ENCODE measurements around the gene PDE8A.

Gene PDE8A

DNA sequence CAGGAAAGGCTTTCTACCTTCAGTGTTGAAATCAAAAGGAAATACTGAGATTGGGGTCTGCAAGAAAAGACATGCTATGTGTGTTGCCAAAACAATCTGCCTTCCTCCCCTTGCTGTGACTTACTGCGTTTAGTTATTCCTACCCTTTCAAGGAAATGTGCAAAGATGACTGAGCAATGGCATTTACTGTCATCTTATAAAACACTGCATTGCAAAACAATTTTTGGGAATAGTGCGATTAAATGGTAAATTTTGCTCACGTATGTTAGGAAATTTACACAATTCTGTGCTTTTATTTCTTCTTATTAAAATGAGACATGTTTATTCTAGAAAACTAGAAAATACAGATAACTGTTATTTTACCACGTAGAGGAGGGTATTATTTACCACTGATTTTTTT lies 45.8 kb downstream of the PDE8A start:
- Histone ChIP-seq H3K4me2 (ENCODE audit: low read depth, low read length, poor library complexity, severe bottlenecking) (no peak overlapping the region), H3K9me2 (replicated peaks; ENCODE audit: insufficient read depth, low read length) (no peaks in the 10 kb centered on the region), H3K79me2 (ENCODE audit: insufficient read depth, low read length) (no peaks in the 10 kb centered on the region), H2AFZ (ENCODE audit: low read depth, low read length, severe bottlenecking) (no peak overlapping the region), H3K36me3 (ENCODE audit: low read length) (no peaks in the 10 kb centered on the region), H3K27ac (ENCODE audit: low read depth, low read length) (no peak overlapping the region), H4K20me1 (ENCODE audit: low read depth, low read length) (no peaks in the 10 kb centered on the region), H3K27me3 (ENCODE audit: low read length) (no peaks in the 10 kb centered on the region), H3K9me3 (ENCODE audit: insufficient read depth, low read length) (no peaks in the 10 kb centered on the region), H3K9ac (ENCODE audit: low read length) (no peak overlapping the region), H3K4me3 (ENCODE audit: insufficient read depth, low read length, poor library complexity, severe bottlenecking) (no peak overlapping the region), H3F3A (ENCODE audit: insufficient read depth) (no peaks in the 10 kb centered on the region)
- TF ChIP-seq CTCF (IDR thresholded peaks at IDR 0.05; ENCODE audit: insufficient read depth, low read length, poor library complexity, severe bottlenecking) (no peak), EZH2phosphoT487 (conservative IDR thresholded peaks at IDR 0.05; ENCODE audit: low read length) (no peak)

- H3K4me3 ChIP-seq (ENCODE audit: insufficient read depth, low read length, poor library complexity, severe bottlenecking) = no peak overlapping the region
- H2AFZ ChIP-seq (ENCODE audit: low read depth, low read length, severe bottlenecking) = no peak overlapping the region
- no peaks in the 10 kb centered on the region for H4K20me1 ChIP-seq (ENCODE audit: low read depth, low read length)
- H3K36me3 ChIP-seq (ENCODE audit: low read length) = no peaks in the 10 kb centered on the region
- H3K9me3 ChIP-seq (ENCODE audit: insufficient read depth, low read length) = no peaks in the 10 kb centered on the region
- no peak overlapping the region for H3K27ac ChIP-seq (ENCODE audit: low read depth, low read length)
- no peaks in the 10 kb centered on the region for H3K79me2 ChIP-seq (ENCODE audit: insufficient read depth, low read length)
- H3K4me2 ChIP-seq (ENCODE audit: low read depth, low read length, poor library complexity, severe bottlenecking) = no peak overlapping the region
- no peaks in the 10 kb centered on the region for H3K9me2 ChIP-seq (replicated peaks; ENCODE audit: insufficient read depth, low read length)
- TF ChIP-seq CTCF (IDR thresholded peaks at IDR 0.05; ENCODE audit: insufficient read depth, low read length, poor library complexity, severe bottlenecking) (no peak), EZH2phosphoT487 (conservative IDR thresholded peaks at IDR 0.05; ENCODE audit: low read length) (no peak)
- H3F3A ChIP-seq (ENCODE audit: insufficient read depth) = no peaks in the 10 kb centered on the region
- no peak overlapping the region for H3K9ac ChIP-seq (ENCODE audit: low read length)
- H3K27me3 ChIP-seq (ENCODE audit: low read length) = no peaks in the 10 kb centered on the region
Measured at GRCh38 chr15:85028416-85028815, 46.8 kb downstream of the PDE8A start.

DNA sequence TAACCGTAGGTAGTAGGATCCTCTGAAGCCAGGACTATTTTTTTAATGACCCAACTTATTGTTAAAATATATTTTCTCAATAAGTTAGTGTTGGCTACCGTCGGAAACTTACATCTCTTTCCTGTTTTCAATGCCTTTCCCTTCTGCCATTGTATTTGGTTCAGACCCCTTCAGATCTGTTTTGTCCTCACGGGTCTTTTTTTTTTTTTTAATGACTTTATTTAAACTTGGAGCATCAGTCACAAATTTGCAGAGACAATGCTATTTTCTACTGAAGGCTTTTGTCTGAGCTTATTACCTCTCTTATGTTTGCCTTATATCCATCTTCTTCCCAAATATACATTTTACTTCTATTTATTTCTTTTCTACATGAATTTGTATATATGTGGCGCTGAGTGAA lies 47.6 kb downstream of the PDE8A start:
- TF ChIP-seq EZH2phosphoT487 (conservative IDR thresholded peaks at IDR 0.05; ENCODE audit: low read length) = no peak
- TF ChIP-seq CTCF (IDR thresholded peaks at IDR 0.05; ENCODE audit: insufficient read depth, low read length, poor library complexity, severe bottlenecking) = no peak
- H3K4me2 ChIP-seq (ENCODE audit: low read depth, low read length, poor library complexity, severe bottlenecking) = no peak overlapping the region
- no peak overlapping the region for H3K27ac ChIP-seq (ENCODE audit: low read depth, low read length)
- no peak overlapping the region for H3K4me3 ChIP-seq (ENCODE audit: insufficient read depth, low read length, poor library complexity, severe bottlenecking)
- no peaks in the 10 kb centered on the region for H4K20me1 ChIP-seq (ENCODE audit: low read depth, low read length)
- H3F3A ChIP-seq (ENCODE audit: insufficient read depth) = no peaks in the 10 kb centered on the region
- no peaks in the 10 kb centered on the region for H3K9me2 ChIP-seq (replicated peaks; ENCODE audit: insufficient read depth, low read length)
- no peaks in the 10 kb centered on the region for H3K27me3 ChIP-seq (ENCODE audit: low read length)
- no peak overlapping the region for H3K9ac ChIP-seq (ENCODE audit: low read length)
- no peaks in the 10 kb centered on the region for H3K79me2 ChIP-seq (ENCODE audit: insufficient read depth, low read length)
- no peaks in the 10 kb centered on the region for H3K9me3 ChIP-seq (ENCODE audit: insufficient read depth, low read length)
- no peak overlapping the region for H2AFZ ChIP-seq (ENCODE audit: low read depth, low read length, severe bottlenecking)
- H3K36me3 ChIP-seq (ENCODE audit: low read length) = no peaks in the 10 kb centered on the region
